T follicular helper cell (primary cell): ENCODE results near the gene RNU1-2.
"Not testable (repeated sequence)": the region's sequence is repeated elsewhere in the genome, so short reads cannot be mapped to it uniquely, and the experiment has no call there.

Experiments used
- DNase-seq: peaks from one replicate; pipeline ENCODE4 v3.0.0-alpha.2; 2020; ENCODE audit warnings: low read depth

The RNU1-2 gene

GRCh38 chr1:16927256-16927655 is 31.5 kb downstream of the RNU1-2 start:
- DNase-seq = no peak

GRCh38 chr1:16927711-16928485 is 32.1 kb downstream of the RNU1-2 start:
- no peak for DNase-seq

- not testable (repeated sequence) for DNase-seq
These were observed 33.6 kb downstream of the RNU1-2 start for GRCh38 chr1:16929146-16930041.

GRCh38 chr1:16931206-16931934 is 35.6 kb downstream of the RNU1-2 start:
- not testable (repeated sequence) for DNase-seq

- DNase-seq = not testable (repeated sequence)
These were observed 38.2 kb downstream of the RNU1-2 start for GRCh38 chr1:16933945-16934344.

GRCh38 chr1:16936580-16936979 is 40.8 kb downstream of the RNU1-2 start:
- not testable (repeated sequence) for DNase-seq

- no peak for DNase-seq
These were observed 42.9 kb downstream of the RNU1-2 start for GRCh38 chr1:16938351-16939321.

- not testable (repeated sequence) for DNase-seq
These were observed 43.8 kb downstream of the RNU1-2 start for GRCh38 chr1:16939386-16940180.

GRCh38 chr1:16944038-16944437 is 48.3 kb downstream of the RNU1-2 start:
- no peak for DNase-seq

- not testable (repeated sequence) for DNase-seq
These were observed 49.7 kb downstream of the RNU1-2 start for GRCh38 chr1:16945512-16945911.
